Measurements from ENCODE around the gene ACTN1. TPM values are rescaled to one million over a fixed set of nuclear protein-coding genes. Genes with fewer than 3 reads are reported as not detected.

The ACTN1 gene
- polyA plus RNA-seq, 3 donors, result 41.4 to 75.0 (median 69.4) TPM

GRCh38 chr14:68919129-68919927 lies 59.8 kb downstream of the ACTN1 start:
- H3K9me3 ChIP-seq (replicated peaks in 1 of 2; ENCODE audit: control insufficient read depth in 1 of 2, insufficient read depth in 1 of 2, low read length in 2 of 2), result peaks cover 0 to 5% of the 10 kb centered on the region in 2 donors
- WGBS (ENCODE audit: insufficient coverage), result 92% methylated on average over 7 of the region's 8 CpGs
- H3K9ac ChIP-seq (ENCODE audit: insufficient read depth, low read length, poor library complexity, severe bottlenecking), result no peak overlapping the region
- H3K27ac ChIP-seq (ENCODE audit: low read depth in 1 of 2, low read length in 2 of 2), result peak overlapping the region in 1 of 2 donors; percentile 63
- H4K20me1 ChIP-seq (ENCODE audit: insufficient read depth, low read length), result no peaks in the 10 kb centered on the region
- H3K4me2 ChIP-seq (replicated peaks; ENCODE audit: extremely low read depth, low read length, poor library complexity, severe bottlenecking), result no peak overlapping the region
- no peak for DNase-seq
- Mint-ChIP-seq H3K9me3 (peaks cover 0 to 7% (median 1%) of the 10 kb centered on the region in 7 donors), H3K27me3 (ENCODE audit: low read depth in 3 of 3) (no peaks in the 10 kb centered on the region), H3K27ac (peak overlapping the region in 6 of 7 donors; percentile 47 to 85 (median 71)), H3K4me3 (no peak overlapping the region), H3K4me1 (peaks cover 36% of the 10 kb centered on the region), H3K36me3 (peaks cover 68 to 72% of the 10 kb centered on the region in 2 donors)
- intact Hi-C loops (cut with micrococcal nuclease), result no loop called here
- H3K4me3 ChIP-seq (replicated peaks in 1 of 3; ENCODE audit: low read depth in 2 of 3, low read length in 3 of 3), result no peak overlapping the region
- H3K79me2 ChIP-seq (ENCODE audit: insufficient read depth, low read length), result peaks cover 87% of the 10 kb centered on the region
- no peaks in the 10 kb centered on the region for H3K27me3 ChIP-seq (ENCODE audit: control insufficient read depth in 2 of 2, insufficient read depth in 2 of 2, low read length in 2 of 2)
- peaks cover 19 to 37% of the 10 kb centered on the region in 2 donors for H3K4me1 ChIP-seq (ENCODE audit: control insufficient read depth in 1 of 2, insufficient read depth in 2 of 2, low read length in 2 of 2)
- no peak overlapping the region for H2AFZ ChIP-seq (ENCODE audit: insufficient read depth, low read depth, low read length, poor library complexity, severe bottlenecking)
- peaks cover 39 to 69% of the 10 kb centered on the region in 2 donors for H3K36me3 ChIP-seq (replicated peaks in 1 of 2; ENCODE audit: control insufficient read depth in 1 of 2, insufficient read depth in 2 of 2, low read length in 2 of 2)
- TF ChIP-seq CTCF (IDR thresholded peaks at IDR 0.05), result no peak

- Histone ChIP-seq H4K20me1 (ENCODE audit: insufficient read depth, low read length) (no peaks in the 10 kb centered on the region), H3K36me3 (replicated peaks in 1 of 2; ENCODE audit: control insufficient read depth in 1 of 2, insufficient read depth in 2 of 2, low read length in 2 of 2) (peaks cover 39 to 69% of the 10 kb centered on the region in 2 donors), H3K4me2 (replicated peaks; ENCODE audit: extremely low read depth, low read length, poor library complexity, severe bottlenecking) (no peak overlapping the region), H3K4me1 (ENCODE audit: control insufficient read depth in 1 of 2, insufficient read depth in 2 of 2, low read length in 2 of 2) (peaks cover 16 to 37% of the 10 kb centered on the region in 2 donors), H3K27ac (ENCODE audit: low read depth in 1 of 2, low read length in 2 of 2) (peak overlapping the region in 1 of 2 donors; percentile 63), H3K9me3 (replicated peaks in 1 of 2; ENCODE audit: control insufficient read depth in 1 of 2, insufficient read depth in 1 of 2, low read length in 2 of 2) (peaks cover 0 to 5% of the 10 kb centered on the region in 2 donors), H2AFZ (ENCODE audit: insufficient read depth, low read depth, low read length, poor library complexity, severe bottlenecking) (no peak overlapping the region), H3K79me2 (ENCODE audit: insufficient read depth, low read length) (peaks cover 87% of the 10 kb centered on the region), H3K4me3 (replicated peaks in 1 of 3; ENCODE audit: low read depth in 2 of 3, low read length in 3 of 3) (no peak overlapping the region), H3K9ac (ENCODE audit: insufficient read depth, low read length, poor library complexity, severe bottlenecking) (no peak overlapping the region), H3K27me3 (ENCODE audit: control insufficient read depth in 2 of 2, insufficient read depth in 2 of 2, low read length in 2 of 2) (no peaks in the 10 kb centered on the region)
- peak overlapping the region; percentile 47 to 85 (median 78) for H3K27ac Mint-ChIP-seq
- no peaks in the 10 kb centered on the region for H3K27me3 Mint-ChIP-seq (ENCODE audit: low read depth in 3 of 3)
- no peak for DNase-seq
- 17% methylated on average over 1 of the region's 10 CpGs for WGBS (ENCODE audit: insufficient coverage)
- intact Hi-C loops (cut with micrococcal nuclease), result no loop called here
- no peak overlapping the region for H3K4me3 Mint-ChIP-seq
- H3K9me3 Mint-ChIP-seq, result peaks cover 0 to 7% (median 1%) of the 10 kb centered on the region in 7 donors
- peaks cover 35% of the 10 kb centered on the region for H3K4me1 Mint-ChIP-seq
- TF ChIP-seq CTCF (IDR thresholded peaks at IDR 0.05), result no peak
- peaks cover 66 to 72% of the 10 kb centered on the region in 2 donors for H3K36me3 Mint-ChIP-seq
Measured at GRCh38 chr14:68918612-68919011, 60.5 kb downstream of the ACTN1 start.

All from CD14-positive monocyte (primary cell).